TTC549 (cell line): Measurements from ENCODE around the gene NBPF6.
A peak's percentile ranks its signal among the peaks of the same experiment; 100 is the strongest.
"Not testable (repeated sequence)": the region's sequence is repeated elsewhere in the genome, so short reads cannot be mapped to it uniquely, and the experiment has no call there.

Source experiments
- FAIRE-seq: peaks from 2 replicates; lab custom pipeline; 2012; peaks lifted over from hg19 to GRCh38; lab: Jason Lieb, UNC

The NBPF6 gene

GRCh38 chr1:108502138-108502537 lies 52.0 kb downstream of the NBPF6 start:
- FAIRE-seq = no peak

DNA sequence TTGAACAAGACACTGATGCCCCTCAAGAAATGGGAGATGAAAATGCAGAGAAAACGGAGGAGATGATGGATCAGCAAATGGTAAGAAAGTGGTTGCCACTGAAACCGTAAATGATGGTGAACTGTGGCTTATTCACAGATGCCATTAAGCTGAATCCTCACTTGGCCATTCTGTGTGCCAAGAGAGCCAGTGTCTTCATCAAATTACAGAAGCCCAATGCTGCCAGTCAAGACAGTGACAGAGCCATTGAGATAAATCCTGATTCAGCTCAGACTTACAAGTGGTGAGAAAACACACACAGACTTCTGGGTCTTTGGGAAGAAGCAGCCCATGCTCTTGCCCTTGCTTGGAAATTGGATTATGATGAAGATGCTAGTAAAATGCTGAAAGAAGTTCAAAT lies 52.5 kb downstream of the NBPF6 start:
- no peak for FAIRE-seq

- no peak for FAIRE-seq
These were observed 53.1 kb downstream of the NBPF6 start for GRCh38 chr1:108503062-108503733.

DNA sequence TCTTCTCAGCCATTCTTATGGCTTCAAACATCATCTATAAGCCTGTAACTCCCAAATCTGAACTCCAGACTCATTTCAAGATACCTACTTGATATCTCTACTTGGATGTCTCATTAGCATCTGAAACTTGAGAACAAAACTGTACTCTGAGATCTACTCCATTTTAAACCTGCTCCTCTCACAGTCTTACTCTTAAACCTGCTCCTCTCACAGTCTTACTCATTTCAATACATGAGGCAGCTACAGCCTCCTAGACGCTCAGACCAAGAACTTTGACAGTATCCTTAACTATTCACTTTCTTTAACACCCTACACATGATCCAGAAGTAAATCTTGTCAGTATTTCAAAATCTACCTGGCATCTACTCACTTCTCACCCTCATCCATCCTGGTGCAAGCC lies 54.3 kb downstream of the NBPF6 start:
- no peak for FAIRE-seq

- FAIRE-seq = no peak
These were observed 55.6 kb downstream of the NBPF6 start for GRCh38 chr1:108505763-108506070.

DNA sequence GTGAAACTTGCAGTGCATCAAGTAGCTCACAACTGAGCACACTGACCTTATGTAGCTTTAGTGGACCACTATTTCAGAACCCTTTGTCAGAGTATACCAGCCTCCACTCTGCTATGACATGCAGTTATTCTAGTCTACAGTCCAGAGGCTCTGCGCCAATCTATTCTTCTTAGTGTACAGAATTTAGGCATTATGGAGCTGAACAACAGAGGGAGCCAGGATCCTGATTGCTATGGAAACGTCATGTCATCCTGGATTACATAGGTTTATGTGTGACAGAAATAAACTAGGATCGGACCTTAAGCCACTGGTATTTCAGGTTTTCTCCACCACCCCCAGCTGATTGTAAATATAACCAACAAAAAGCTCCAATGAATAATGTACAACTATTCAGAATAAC lies 61.6 kb downstream of the NBPF6 start:
- FAIRE-seq = no peak

- FAIRE-seq = peak; percentile 94
These were observed 62.3 kb downstream of the NBPF6 start for GRCh38 chr1:108512239-108513043.

GRCh38 chr1:108513044-108513415 lies 62.9 kb downstream of the NBPF6 start:
- FAIRE-seq = no peak

GRCh38 chr1:108513914-108514313 lies 63.8 kb downstream of the NBPF6 start:
- FAIRE-seq = not testable (repeated sequence)

DNA sequence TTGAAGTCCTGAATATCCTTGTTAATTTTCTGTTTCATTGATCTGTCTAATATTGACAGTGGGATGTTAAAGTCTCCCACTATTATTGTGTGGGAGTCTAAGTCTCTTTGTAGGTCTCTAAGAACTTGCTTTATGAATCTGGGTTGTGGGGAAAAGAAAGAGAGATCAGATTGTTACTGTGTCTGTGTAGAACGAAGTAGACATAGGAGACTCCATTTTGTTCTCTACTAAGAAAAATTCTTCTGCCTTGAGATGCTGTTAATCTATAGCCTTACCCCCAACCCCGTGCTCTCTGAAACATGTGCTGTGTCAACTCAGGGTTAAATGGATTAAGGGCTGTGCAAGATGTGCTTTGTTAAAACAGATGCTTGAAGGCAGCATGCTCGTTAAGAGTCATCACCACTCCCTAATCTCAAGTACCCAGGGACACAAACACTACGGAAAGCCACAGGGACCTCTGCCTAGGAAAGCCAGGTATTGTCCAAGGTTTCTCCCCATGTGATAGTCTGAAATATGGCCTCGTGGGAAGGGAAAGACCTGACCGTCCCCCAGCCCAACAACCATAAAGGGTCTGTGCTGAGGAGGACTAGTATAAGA lies 67.3 kb downstream of the NBPF6 start:
- not testable (repeated sequence) for FAIRE-seq
